ENCODE measurements around the gene DMPK.

GRCh38 chr19:45782820-45783785 lies 813 bp upstream of the DMPK start:
- TF ChIP-seq CTCF (conservative IDR thresholded peaks at IDR 0.05 in 1 of 2, IDR thresholded peaks at IDR 0.05 in 1 of 2; ENCODE audit: extremely low read depth in 1 of 2, insufficient read depth in 1 of 2, low read depth in 1 of 2, low read length in 2 of 2) (no peak), EZH2 (IDR thresholded peaks at IDR 0.05; ENCODE audit: borderline replicate concordance, low read length) (no peak)

Measured in mammary epithelial cell (primary cell).